Keratinocyte (primary cell): ENCODE results near the gene CPAMD8. TPM values are rescaled to one million over a fixed set of nuclear protein-coding genes. Genes with fewer than 3 reads are reported as not detected.

ENCODE experiments used
- DNase-seq: peaks from one replicate; pipeline ENCODE4 v3.0.0-alpha.2; 2011; ENCODE audit warnings: low read depth, missing footprints, low spot score
- FAIRE-seq: peaks from 2 replicates; lab custom pipeline; 2011; peaks lifted over from hg19 to GRCh38; lab: Jason Lieb, UNC
- H2AFZ ChIP-seq: 2 replicates; pipeline ENCODE4 v1.6.0; 2012; ENCODE audit warnings: low read length, control low read depth, inconsistent platforms; ENCODE audit not compliant: control insufficient read depth
- H3K27ac ChIP-seq: 2 replicates; pipeline ENCODE4 v1.5.1; 2011; ENCODE audit warnings: low read length; ENCODE audit not compliant: control insufficient read depth, insufficient read depth
- H3K27me3 ChIP-seq: 3 replicates; pipeline ENCODE4 v1.6.0; 2011; ENCODE audit warnings: low read length; ENCODE audit not compliant: control insufficient read depth, insufficient read depth; ENCODE audit errors: extremely low read depth
- H3K36me3 ChIP-seq, 2 experiments: 2 replicates in 1 of 2; 3 replicates in 1 of 2; pipeline ENCODE4 v1.5.1; 2011; ENCODE audit warnings: low read length in 2 of 2, mild to moderate bottlenecking in 1 of 2; ENCODE audit not compliant: control insufficient read depth in 2 of 2, insufficient read depth in 2 of 2; ENCODE audit errors: extremely low read depth in 1 of 2
- H3K4me1 ChIP-seq: 3 replicates; pipeline ENCODE4 v1.5.1; 2011; ENCODE audit warnings: low read length; ENCODE audit not compliant: control insufficient read depth, insufficient read depth; ENCODE audit errors: extremely low read depth
- H3K4me2 ChIP-seq: 3 replicates; pipeline ENCODE4 v1.6.0; 2011; ENCODE audit warnings: low read depth, low read length; ENCODE audit not compliant: control insufficient read depth, insufficient read depth; ENCODE audit errors: extremely low read depth
- H3K4me3 ChIP-seq, 3 experiments: fragments of 200-600 bp in 1 of 3; sonication (generic) in 1 of 3; 2 replicates in 2 of 3; 3 replicates in 1 of 3; pipeline ENCODE4 v1.5.1; 2011 to 2016; ENCODE audit warnings: low read length in 3 of 3, mild to moderate bottlenecking in 3 of 3, control low read depth in 2 of 3, inconsistent platforms in 1 of 3, low read depth in 1 of 3, mixed read lengths in 1 of 3, mixed run types in 1 of 3, moderate library complexity in 1 of 3; ENCODE audit not compliant: control insufficient read depth in 2 of 3, insufficient read depth in 2 of 3; ENCODE audit errors: extremely low read depth in 1 of 3
- H3K79me2 ChIP-seq: 2 replicates; pipeline ENCODE4 v1.6.0; 2012; ENCODE audit warnings: low read length; ENCODE audit not compliant: control insufficient read depth, insufficient read depth
- H3K9ac ChIP-seq: 3 replicates; pipeline ENCODE4 v1.6.0; 2011; ENCODE audit warnings: low read length; ENCODE audit not compliant: control insufficient read depth, insufficient read depth; ENCODE audit errors: extremely low read depth
- H3K9me1 ChIP-seq: 3 replicates; pipeline ENCODE4 v1.6.0; 2011; ENCODE audit warnings: low read length; ENCODE audit not compliant: control insufficient read depth, insufficient read depth; ENCODE audit errors: extremely low read depth
- H3K9me3 ChIP-seq: 2 replicates; pipeline ENCODE4 v1.5.1; 2012; ENCODE audit warnings: low read depth, low read length; ENCODE audit not compliant: control insufficient read depth
- H4K20me1 ChIP-seq: 3 replicates; pipeline ENCODE4 v1.6.0; 2011; ENCODE audit warnings: low read length; ENCODE audit not compliant: control insufficient read depth, insufficient read depth; ENCODE audit errors: extremely low read depth
- EZH2 ChIP-seq: IDR thresholded peaks from one replicate; pipeline ENCODE4 v1.6.1; 2012; ENCODE audit warnings: inconsistent platforms, mild to moderate bottlenecking, low read length, moderate library complexity
- dilution Hi-C: fragments of 300-500 bp; cut with MboI; formaldehyde crosslinking; loops from one replicate; pipeline ENCODE4 v1.7.0; 2020; ENCODE audit warnings: low sequenced_read_pairs; ENCODE audit not compliant: extremely low pct_ligation_motif_present
- polyA plus RNA-seq, 5 experiments: library from polyadenylated mRNA; depleted of rRNA in 3 of 5; stranded (reverse) in 3 of 5; stranded (forward) in 1 of 5; unstranded in 1 of 5; fragments of >200 nt; gene quantifications; 1 replicate in 1 of 5; 2 replicates in 3 of 5; 3 replicates in 1 of 5; pipeline versions ENCODE4 v1.2.1 to v1.2.3, GENCODE V29; 2011 to 2012; ENCODE audit warnings: missing spikeins in 2 of 5, low read depth in 1 of 5, low replicate concordance in 1 of 5
- TF ChIP-seq, protein P1 (sequence below), 3 experiments: IDR thresholded peaks in 1 of 3; conservative IDR thresholded peaks in 1 of 3; optimal IDR thresholded peaks in 1 of 3; 2 replicates in 2 of 3; 3 replicates in 1 of 3; pipeline versions ENCODE3 to v1.5.1; 2011; ENCODE audit warnings: low read length in 3 of 3, mild to moderate bottlenecking in 3 of 3, moderate library complexity in 2 of 3, control low read depth in 1 of 3, inconsistent platforms in 1 of 3; ENCODE audit not compliant: insufficient read depth in 2 of 3; ENCODE audit errors: extremely low read depth in 1 of 3

CPAMD8 gene
- polyA plus RNA-seq, 1 donor (not counting 4 experiments of a cell fraction or from before 2014, with no cell fraction given): 0.38 TPM

GRCh38 chr19:16878181-16878965 is 148.2 kb downstream of the CPAMD8 start:
- Histone ChIP-seq H3K27ac (no peak overlapping the region), H3K9me1 (no peaks in the 10 kb centered on the region), H3K36me3 (peaks cover 30 to 39% of the 10 kb centered on the region in 2 experiments), H3K9ac (no peak overlapping the region), H3K27me3 (no peaks in the 10 kb centered on the region), H3K4me3 (no peak overlapping the region), H3K4me2 (no peak overlapping the region), H2AFZ (no peak overlapping the region), H3K79me2 (peaks cover 16% of the 10 kb centered on the region), H3K4me1 (peaks cover 3% of the 10 kb centered on the region), H4K20me1 (no peaks in the 10 kb centered on the region), H3K9me3 (peaks cover 7% of the 10 kb centered on the region)
- TF ChIP-seq, protein P1, sequence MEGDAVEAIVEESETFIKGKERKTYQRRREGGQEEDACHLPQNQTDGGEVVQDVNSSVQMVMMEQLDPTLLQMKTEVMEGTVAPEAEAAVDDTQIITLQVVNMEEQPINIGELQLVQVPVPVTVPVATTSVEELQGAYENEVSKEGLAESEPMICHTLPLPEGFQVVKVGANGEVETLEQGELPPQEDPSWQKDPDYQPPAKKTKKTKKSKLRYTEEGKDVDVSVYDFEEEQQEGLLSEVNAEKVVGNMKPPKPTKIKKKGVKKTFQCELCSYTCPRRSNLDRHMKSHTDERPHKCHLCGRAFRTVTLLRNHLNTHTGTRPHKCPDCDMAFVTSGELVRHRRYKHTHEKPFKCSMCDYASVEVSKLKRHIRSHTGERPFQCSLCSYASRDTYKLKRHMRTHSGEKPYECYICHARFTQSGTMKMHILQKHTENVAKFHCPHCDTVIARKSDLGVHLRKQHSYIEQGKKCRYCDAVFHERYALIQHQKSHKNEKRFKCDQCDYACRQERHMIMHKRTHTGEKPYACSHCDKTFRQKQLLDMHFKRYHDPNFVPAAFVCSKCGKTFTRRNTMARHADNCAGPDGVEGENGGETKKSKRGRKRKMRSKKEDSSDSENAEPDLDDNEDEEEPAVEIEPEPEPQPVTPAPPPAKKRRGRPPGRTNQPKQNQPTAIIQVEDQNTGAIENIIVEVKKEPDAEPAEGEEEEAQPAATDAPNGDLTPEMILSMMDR (optimal IDR thresholded peaks at IDR 0.05 in 1 of 3, IDR thresholded peaks at IDR 0.05 in 1 of 3, conservative IDR thresholded peaks at IDR 0.05 in 1 of 3; ENCODE audit: extremely low read depth in 1 of 3, insufficient read depth in 2 of 3, low read length in 3 of 3): no peak
- TF ChIP-seq EZH2: no peak
- DNase-seq (no peak), FAIRE-seq (no peak)
- dilution Hi-C loops: no loop called here

DNA sequence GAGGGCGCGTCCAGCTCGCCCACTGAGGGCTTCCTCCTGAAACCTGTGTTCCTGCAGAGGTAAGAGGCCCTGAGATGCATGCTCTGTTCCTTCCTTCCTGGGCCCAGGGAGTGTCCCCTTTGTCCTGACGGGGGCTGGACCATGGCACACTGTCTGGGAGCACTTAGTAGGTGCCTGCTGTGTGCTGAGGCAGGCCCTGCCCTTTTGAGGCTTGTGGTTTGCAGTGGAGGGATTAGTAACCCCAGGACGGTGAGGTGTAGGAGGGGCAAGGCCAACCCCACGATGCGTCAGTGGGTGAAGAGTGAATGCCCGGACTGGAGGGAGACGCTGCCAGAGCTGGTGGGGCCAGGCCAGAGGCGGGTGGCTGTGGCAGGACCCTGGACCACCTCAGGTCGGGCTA is 149.0 kb downstream of the CPAMD8 start:
- FAIRE-seq (no peak), DNase-seq (no peak)
- Histone ChIP-seq H3K36me3 (peaks cover 30 to 43% of the 10 kb centered on the region in 2 experiments), H3K4me3 (no peak overlapping the region), H3K27me3 (no peaks in the 10 kb centered on the region), H3K4me2 (no peak overlapping the region), H3K27ac (no peak overlapping the region), H3K9me3 (peaks cover 7% of the 10 kb centered on the region), H2AFZ (no peak overlapping the region), H3K9ac (no peak overlapping the region), H3K79me2 (peaks cover 22% of the 10 kb centered on the region), H3K9me1 (no peaks in the 10 kb centered on the region), H4K20me1 (no peaks in the 10 kb centered on the region), H3K4me1 (no peaks in the 10 kb centered on the region)
- TF ChIP-seq EZH2: no peak
- TF ChIP-seq, protein P1 (optimal IDR thresholded peaks at IDR 0.05 in 1 of 3, IDR thresholded peaks at IDR 0.05 in 1 of 3, conservative IDR thresholded peaks at IDR 0.05 in 1 of 3; ENCODE audit: extremely low read depth in 1 of 3, insufficient read depth in 2 of 3, low read length in 3 of 3): no peak
- dilution Hi-C loops: no loop called here
